ENCODE measurements around the gene OR1J4. TPM values are rescaled to one million over a fixed set of nuclear protein-coding genes. Genes with fewer than 3 reads are reported as not detected.

OR1J4 gene, protein sequence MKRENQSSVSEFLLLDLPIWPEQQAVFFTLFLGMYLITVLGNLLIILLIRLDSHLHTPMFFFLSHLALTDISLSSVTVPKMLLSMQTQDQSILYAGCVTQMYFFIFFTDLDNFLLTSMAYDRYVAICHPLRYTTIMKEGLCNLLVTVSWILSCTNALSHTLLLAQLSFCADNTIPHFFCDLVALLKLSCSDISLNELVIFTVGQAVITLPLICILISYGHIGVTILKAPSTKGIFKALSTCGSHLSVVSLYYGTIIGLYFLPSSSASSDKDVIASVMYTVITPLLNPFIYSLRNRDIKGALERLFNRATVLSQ
- not detected for total RNA-seq
- polyA plus RNA-seq, result not detected

DNA sequence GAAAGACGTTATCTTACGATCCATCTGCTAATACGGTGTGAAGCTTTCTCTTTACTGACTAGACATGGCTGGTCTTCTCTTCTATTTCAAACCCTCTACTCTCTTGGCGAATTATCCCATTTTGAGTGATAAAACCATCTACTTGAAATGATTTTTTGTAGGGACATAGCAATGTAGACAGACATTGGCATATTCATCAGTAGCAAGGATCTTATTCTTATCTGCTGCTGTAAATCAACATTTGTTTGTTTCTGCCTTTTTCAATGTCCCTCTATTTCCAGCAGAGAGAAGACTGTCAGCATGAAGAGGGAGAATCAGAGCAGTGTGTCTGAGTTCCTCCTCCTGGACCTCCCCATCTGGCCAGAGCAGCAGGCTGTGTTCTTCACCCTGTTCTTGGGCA, at the start of gene OR1J4:
Gene OR1J4, plus strand, starts transcription at position 301 of the 400 bp plus-strand sequence. Its CDS starts 0 bp downstream, at position 301.
- WGBS, result 77% methylated on average over 4 of the region's 4 CpGs
- TF ChIP-seq FOXA1 (IDR thresholded peaks at IDR 0.05) (no peak), SP1 (IDR thresholded peaks at IDR 0.05) (no peak), TAF1 (conservative IDR thresholded peaks at IDR 0.05) (no peak), RXRA (IDR thresholded peaks at IDR 0.05) (no peak), CTCF (IDR thresholded peaks at IDR 0.05; ENCODE audit: low read depth, low read length, missing input control) (no peak), RAD21 (IDR thresholded peaks at IDR 0.05) (no peak), YY1 (IDR thresholded peaks at IDR 0.05) (no peak), HNF4A (conservative IDR thresholded peaks at IDR 0.05) (no peak), HNF4G (IDR thresholded peaks at IDR 0.05) (no peak), JUND (IDR thresholded peaks at IDR 0.05) (no peak), NR2F2 (IDR thresholded peaks at IDR 0.05) (no peak), GABPA (IDR thresholded peaks at IDR 0.05 in 1 of 2, conservative IDR thresholded peaks at IDR 0.05 in 1 of 2) (no peak), FOXA2 (IDR thresholded peaks at IDR 0.05) (no peak), EGR1 (IDR thresholded peaks at IDR 0.05; ENCODE audit: low read depth in 2 of 2) (no peak)
- TF ChIP-seq, protein P1, sequence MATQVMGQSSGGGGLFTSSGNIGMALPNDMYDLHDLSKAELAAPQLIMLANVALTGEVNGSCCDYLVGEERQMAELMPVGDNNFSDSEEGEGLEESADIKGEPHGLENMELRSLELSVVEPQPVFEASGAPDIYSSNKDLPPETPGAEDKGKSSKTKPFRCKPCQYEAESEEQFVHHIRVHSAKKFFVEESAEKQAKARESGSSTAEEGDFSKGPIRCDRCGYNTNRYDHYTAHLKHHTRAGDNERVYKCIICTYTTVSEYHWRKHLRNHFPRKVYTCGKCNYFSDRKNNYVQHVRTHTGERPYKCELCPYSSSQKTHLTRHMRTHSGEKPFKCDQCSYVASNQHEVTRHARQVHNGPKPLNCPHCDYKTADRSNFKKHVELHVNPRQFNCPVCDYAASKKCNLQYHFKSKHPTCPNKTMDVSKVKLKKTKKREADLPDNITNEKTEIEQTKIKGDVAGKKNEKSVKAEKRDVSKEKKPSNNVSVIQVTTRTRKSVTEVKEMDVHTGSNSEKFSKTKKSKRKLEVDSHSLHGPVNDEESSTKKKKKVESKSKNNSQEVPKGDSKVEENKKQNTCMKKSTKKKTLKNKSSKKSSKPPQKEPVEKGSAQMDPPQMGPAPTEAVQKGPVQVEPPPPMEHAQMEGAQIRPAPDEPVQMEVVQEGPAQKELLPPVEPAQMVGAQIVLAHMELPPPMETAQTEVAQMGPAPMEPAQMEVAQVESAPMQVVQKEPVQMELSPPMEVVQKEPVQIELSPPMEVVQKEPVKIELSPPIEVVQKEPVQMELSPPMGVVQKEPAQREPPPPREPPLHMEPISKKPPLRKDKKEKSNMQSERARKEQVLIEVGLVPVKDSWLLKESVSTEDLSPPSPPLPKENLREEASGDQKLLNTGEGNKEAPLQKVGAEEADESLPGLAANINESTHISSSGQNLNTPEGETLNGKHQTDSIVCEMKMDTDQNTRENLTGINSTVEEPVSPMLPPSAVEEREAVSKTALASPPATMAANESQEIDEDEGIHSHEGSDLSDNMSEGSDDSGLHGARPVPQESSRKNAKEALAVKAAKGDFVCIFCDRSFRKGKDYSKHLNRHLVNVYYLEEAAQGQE (IDR thresholded peaks at IDR 0.05), result no peak
- TF ChIP-seq, protein P2, sequence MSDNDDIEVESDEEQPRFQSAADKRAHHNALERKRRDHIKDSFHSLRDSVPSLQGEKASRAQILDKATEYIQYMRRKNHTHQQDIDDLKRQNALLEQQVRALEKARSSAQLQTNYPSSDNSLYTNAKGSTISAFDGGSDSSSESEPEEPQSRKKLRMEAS (IDR thresholded peaks at IDR 0.05), result no peak
- Histone ChIP-seq H3K4me3 (ENCODE audit: low read depth in 1 of 3, low read length in 3 of 3) (no peak within 1 kb of the TSS), H3K9ac (ENCODE audit: low read depth in 1 of 2, low read length in 2 of 2) (no peak within 1 kb of the TSS), H3K4me1 (ENCODE audit: control insufficient read depth in 4 of 4, insufficient read depth in 4 of 4, low read length in 3 of 4) (no peaks in the 10 kb centered on the region), H3K27me3 (ENCODE audit: control insufficient read depth in 4 of 4, insufficient read depth in 4 of 4, low read length in 3 of 4) (peaks cover 0 to 2% (median 0%) of the 10 kb centered on the region in 4 donors), H3K36me3 (ENCODE audit: control insufficient read depth in 4 of 4, insufficient read depth in 3 of 4, low read depth in 1 of 4, low read length in 3 of 4) (no peaks in the 10 kb centered on the region), H3K27ac (ENCODE audit: low read depth in 1 of 2, low read length in 2 of 2) (no peak within 1 kb of the TSS), H3K9me3 (ENCODE audit: control insufficient read depth in 4 of 4, low read length in 3 of 4) (no peaks in the 10 kb centered on the region)
- no peak for DNase-seq (ENCODE audit: low spot score)

DNA sequence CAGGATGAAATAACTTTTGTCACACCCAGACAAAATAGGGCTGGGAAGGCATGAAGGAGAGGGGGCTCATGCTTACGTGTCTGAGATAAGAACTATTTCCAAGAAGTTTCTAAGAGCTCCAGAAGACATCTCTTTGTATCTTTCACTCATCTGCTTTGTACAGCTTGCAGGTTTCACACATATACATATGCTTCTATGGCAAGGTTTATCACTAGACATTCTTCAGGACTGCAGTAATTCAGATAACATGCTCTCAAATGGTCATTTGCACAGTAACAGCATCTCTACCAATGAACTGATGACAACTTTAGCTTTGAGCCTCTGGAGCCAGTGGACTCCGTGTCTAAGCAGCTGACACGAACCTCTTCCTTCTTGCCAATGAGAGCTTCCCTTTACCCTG, 44.4 kb upstream of the OR1J4 start:
- Histone ChIP-seq H3K27me3 (ENCODE audit: control insufficient read depth in 4 of 4, insufficient read depth in 4 of 4, low read length in 3 of 4) (peaks cover 0 to 2% (median 0%) of the 10 kb centered on the region in 4 donors), H3K9me3 (ENCODE audit: control insufficient read depth in 4 of 4, low read length in 3 of 4) (no peaks in the 10 kb centered on the region), H3K36me3 (ENCODE audit: control insufficient read depth in 4 of 4, insufficient read depth in 3 of 4, low read depth in 1 of 4, low read length in 3 of 4) (no peaks in the 10 kb centered on the region), H3K27ac (ENCODE audit: low read depth in 1 of 2, low read length in 2 of 2) (no peak overlapping the region), H3K9ac (ENCODE audit: low read depth in 1 of 2, low read length in 2 of 2) (no peak overlapping the region), H3K4me3 (ENCODE audit: low read depth in 1 of 3, low read length in 3 of 3) (no peak overlapping the region), H3K4me1 (ENCODE audit: control insufficient read depth in 4 of 4, insufficient read depth in 4 of 4, low read length in 3 of 4) (no peaks in the 10 kb centered on the region)
- 78% methylated on average over 3 of the region's 3 CpGs for WGBS
- no peak for DNase-seq (ENCODE audit: low spot score)
- TF ChIP-seq TAF1 (conservative IDR thresholded peaks at IDR 0.05) (no peak), RAD21 (IDR thresholded peaks at IDR 0.05) (no peak), NR2F2 (IDR thresholded peaks at IDR 0.05) (no peak), HNF4G (IDR thresholded peaks at IDR 0.05) (no peak), GABPA (IDR thresholded peaks at IDR 0.05 in 1 of 2, conservative IDR thresholded peaks at IDR 0.05 in 1 of 2) (no peak), EGR1 (IDR thresholded peaks at IDR 0.05; ENCODE audit: low read depth in 2 of 2) (no peak), HNF4A (conservative IDR thresholded peaks at IDR 0.05) (no peak), FOXA1 (IDR thresholded peaks at IDR 0.05) (no peak), YY1 (IDR thresholded peaks at IDR 0.05) (no peak), SP1 (IDR thresholded peaks at IDR 0.05) (no peak), ATF3 (IDR thresholded peaks at IDR 0.05) (no peak)
- TF ChIP-seq, protein P3, sequence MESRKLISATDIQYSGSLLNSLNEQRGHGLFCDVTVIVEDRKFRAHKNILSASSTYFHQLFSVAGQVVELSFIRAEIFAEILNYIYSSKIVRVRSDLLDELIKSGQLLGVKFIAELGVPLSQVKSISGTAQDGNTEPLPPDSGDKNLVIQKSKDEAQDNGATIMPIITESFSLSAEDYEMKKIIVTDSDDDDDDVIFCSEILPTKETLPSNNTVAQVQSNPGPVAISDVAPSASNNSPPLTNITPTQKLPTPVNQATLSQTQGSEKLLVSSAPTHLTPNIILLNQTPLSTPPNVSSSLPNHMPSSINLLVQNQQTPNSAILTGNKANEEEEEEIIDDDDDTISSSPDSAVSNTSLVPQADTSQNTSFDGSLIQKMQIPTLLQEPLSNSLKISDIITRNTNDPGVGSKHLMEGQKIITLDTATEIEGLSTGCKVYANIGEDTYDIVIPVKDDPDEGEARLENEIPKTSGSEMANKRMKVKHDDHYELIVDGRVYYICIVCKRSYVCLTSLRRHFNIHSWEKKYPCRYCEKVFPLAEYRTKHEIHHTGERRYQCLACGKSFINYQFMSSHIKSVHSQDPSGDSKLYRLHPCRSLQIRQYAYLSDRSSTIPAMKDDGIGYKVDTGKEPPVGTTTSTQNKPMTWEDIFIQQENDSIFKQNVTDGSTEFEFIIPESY (IDR thresholded peaks at IDR 0.05), result no peak
- TF ChIP-seq, protein P1 (IDR thresholded peaks at IDR 0.05), result no peak
